CD4-positive, alpha-beta memory T cell (primary cell): ENCODE data around the gene NARS2. TPM values are rescaled to one million over a fixed set of nuclear protein-coding genes. Genes with fewer than 3 reads are reported as not detected.
"Not testable (repeated sequence)": the region's sequence is repeated elsewhere in the genome, so short reads cannot be mapped to it uniquely, and the experiment has no call there.

Source experiments
- CTCF ChIA-PET: fragments of 350-600 bp; sonication (Branson Sonifier 250); formaldehyde crosslinking; loops from one replicate; lab custom pipeline; 2021; ENCODE audit warnings: inconsistent platforms; ENCODE audit not compliant: partially characterized antibody; lab: Charles Lee
- POLR2A ChIA-PET: fragments of 350-600 bp; sonication (Branson Sonifier 250); formaldehyde crosslinking; loops from one replicate; lab custom pipeline; 2021; ENCODE audit not compliant: partially characterized antibody; lab: Charles Lee
- DNase-seq, 5 donors: peaks; one replicate each; pipeline versions ENCODE4 v3.0.0 to v3.0.0-alpha.2; 2020 to 2022; ENCODE audit warnings: mixed read lengths in 1 of 5
- H3K27ac ChIP-seq: one replicate; pipeline ENCODE4 v1.7.0; 2013; ENCODE audit warnings: low read depth, low read length
- H3K27me3 ChIP-seq: 2 replicates; pipeline ENCODE4 v1.7.0; 2013; ENCODE audit warnings: mild to moderate bottlenecking, low read length, moderate library complexity; ENCODE audit not compliant: insufficient read depth
- H3K36me3 ChIP-seq: 2 replicates; pipeline ENCODE4 v1.7.0; 2013; ENCODE audit warnings: mild to moderate bottlenecking, low read length, moderate library complexity; ENCODE audit not compliant: insufficient read depth
- H3K4me1 ChIP-seq: 2 replicates; pipeline ENCODE4 v1.7.0; 2013; ENCODE audit warnings: mild to moderate bottlenecking, low read length, moderate library complexity; ENCODE audit not compliant: insufficient read depth
- H3K4me3 ChIP-seq, 2 donors: one replicate each; pipeline ENCODE4 v1.7.0; 2013; ENCODE audit warnings: low read length in 2 of 2, mild to moderate bottlenecking in 1 of 2
- H3K9me3 ChIP-seq, 2 donors: one replicate each; pipeline ENCODE4 v1.7.0; 2013; ENCODE audit warnings: low read length in 2 of 2, control low read depth in 1 of 2; ENCODE audit not compliant: control insufficient read depth in 1 of 2
- H3K27ac Mint-ChIP-seq, 7 donors: one replicate each; pipeline ENCODE4 v1.8.0; 2020 to 2021; ENCODE audit warnings: mixed read lengths in 7 of 7, mild to moderate bottlenecking in 6 of 7, inconsistent platforms in 3 of 7, moderate library complexity in 3 of 7
- H3K27me3 Mint-ChIP-seq, 2 donors: one replicate each; pipeline ENCODE4 v1.8.0; 2020 to 2021; ENCODE audit warnings: mixed read lengths in 2 of 2
- H3K36me3 Mint-ChIP-seq, 2 donors: one replicate each; pipeline ENCODE4 v1.8.0; 2020 to 2021; ENCODE audit warnings: mixed read lengths in 2 of 2, inconsistent platforms in 1 of 2, mild to moderate bottlenecking in 1 of 2
- H3K4me1 Mint-ChIP-seq, 4 donors: one replicate each; pipeline ENCODE4 v1.8.0; 2020 to 2021; ENCODE audit warnings: mixed read lengths in 4 of 4, mild to moderate bottlenecking in 1 of 4
- H3K4me3 Mint-ChIP-seq, 8 donors: one replicate each; pipeline ENCODE4 v1.8.0; 2020 to 2021; ENCODE audit warnings: mixed read lengths in 8 of 8, mild to moderate bottlenecking in 7 of 8, moderate library complexity in 6 of 8, inconsistent platforms in 3 of 8
- H3K9me3 Mint-ChIP-seq, 8 donors: one replicate each; pipeline ENCODE4 v1.8.0; 2020 to 2021; ENCODE audit warnings: mixed read lengths in 8 of 8, mild to moderate bottlenecking in 5 of 8, inconsistent platforms in 3 of 8, moderate library complexity in 1 of 8
- intact Hi-C: fragments of 100-400 bp; cut with micrococcal nuclease; formaldehyde crosslinking; loops from one replicate; pipeline ENCODE4 v1.15.1; 2023
- polyA plus RNA-seq, 2 donors: library from polyadenylated mRNA; unstranded; fragments of 300-500 nt; fragmentation: Illumina TruSeq; gene quantifications; one replicate each; pipeline ENCODE4 v1.2.3, GENCODE V29; 2021
- total RNA-seq, 2 experiments: library from RNA; stranded (reverse); gene quantifications; one replicate each; pipeline ENCODE4 v1.2.3, GENCODE V29; 2021

Gene NARS2
- total and polyA plus RNA-seq, 4 experiments from 2014 or later: 14.3 to 18.4 (median 16.7) TPM

DNA sequence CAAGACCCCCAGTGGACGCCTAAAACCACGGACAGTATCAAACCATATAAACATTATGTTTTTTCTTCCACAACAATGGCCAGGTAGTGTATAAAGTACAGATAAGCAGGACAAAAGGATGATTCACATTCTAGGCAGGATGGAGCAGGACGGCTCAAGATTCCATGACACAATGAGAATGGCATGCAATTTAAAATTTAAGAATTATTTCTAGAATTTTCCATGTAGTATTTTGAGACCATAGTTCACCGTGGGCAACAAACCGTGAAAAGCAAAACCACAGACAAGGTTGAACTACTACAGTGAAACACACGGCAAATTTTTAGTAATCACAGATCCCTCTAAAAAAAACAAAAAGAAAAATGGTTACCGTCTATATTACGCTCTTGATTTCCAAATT is 7.5 kb downstream of the NARS2 start:
- H3K27ac ChIP-seq: no peak overlapping the region
- peaks cover 25 to 51% of the 10 kb centered on the region in 2 donors for H3K36me3 Mint-ChIP-seq

DNA sequence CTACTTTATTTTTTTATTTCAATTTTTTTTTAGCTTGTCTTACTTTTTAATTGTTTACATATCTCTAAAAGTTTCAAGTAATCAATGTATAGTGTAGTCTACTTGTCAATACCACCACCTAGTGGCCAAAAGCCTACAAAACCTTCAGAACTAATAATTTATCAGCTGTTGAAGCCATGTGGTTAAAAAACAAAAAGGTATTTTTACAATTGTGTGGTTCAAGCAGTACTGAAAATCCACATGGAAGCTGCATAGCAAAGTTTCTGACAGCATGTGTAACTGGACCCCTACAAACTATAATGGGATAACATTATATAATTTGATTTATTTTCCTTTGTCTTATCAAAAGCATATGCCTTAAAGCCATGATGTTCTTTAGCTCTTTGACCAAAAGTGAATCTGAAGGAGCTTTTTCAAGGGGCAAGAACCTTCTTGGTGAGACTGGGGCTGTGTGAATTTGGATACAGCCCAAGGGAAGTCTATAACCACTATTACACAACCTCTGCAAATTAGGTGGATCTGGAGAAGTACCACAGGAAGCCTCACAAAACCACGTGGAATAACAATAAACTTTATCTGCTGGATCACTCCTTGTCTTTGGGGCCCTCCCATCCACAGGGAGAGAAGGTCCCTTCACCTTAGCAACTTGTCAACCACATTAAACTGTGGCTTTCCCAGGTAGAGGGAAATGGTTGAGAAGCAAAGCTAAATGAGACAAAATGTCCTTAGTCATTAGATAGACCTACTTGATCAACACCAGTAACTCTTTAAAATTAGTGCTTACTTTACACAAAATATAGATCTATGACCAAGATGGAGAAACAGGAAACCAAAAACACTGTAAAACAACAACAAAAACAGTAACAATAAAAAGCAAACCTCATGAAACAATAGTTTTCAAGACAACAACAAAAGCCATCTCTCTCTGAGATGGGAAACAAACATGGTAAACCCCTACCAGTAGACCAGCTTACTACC is 9.9 kb downstream of the NARS2 start:
- CTCF ChIA-PET: interaction anchor here (0.5 to 4.5 kb wide), 45 partner anchors 9 to 595 kb away, joined by 3 to 121 read pairs (median 4); partner anchors contain the start of genes GAB2, INTS4, KCTD21 and NARS2
- no peaks in the 10 kb centered on the region for H3K9me3 Mint-ChIP-seq
- POLR2A ChIA-PET: interaction anchor here (0.7 to 3.5 kb wide), 7 partner anchors 10 to 745 kb away, joined by 3 to 33 read pairs (median 3); partner anchors contain the start of genes GAB2 and NARS2
- H3K4me3 Mint-ChIP-seq: peak overlapping the region in 1 of 8 donors; percentile 48
- peak overlapping the region in 5 of 7 donors; percentile 36 to 83 (median 74) for H3K27ac Mint-ChIP-seq
- H3K4me1 Mint-ChIP-seq: peaks cover 16 to 45% (median 27%) of the 10 kb centered on the region in 4 donors
- peak; percentile 59 to 68 (median 63) for DNase-seq
- no peaks in the 10 kb centered on the region for H3K27me3 Mint-ChIP-seq
- H3K36me3 Mint-ChIP-seq: peaks cover 27 to 46% of the 10 kb centered on the region in 2 donors
- H3K36me3 ChIP-seq: peaks cover 13% of the 10 kb centered on the region
- H3K4me1 ChIP-seq: peaks cover 32% of the 10 kb centered on the region
- no peak overlapping the region for H3K4me3 ChIP-seq
- H3K27ac ChIP-seq: no peak overlapping the region
- no peaks in the 10 kb centered on the region for H3K27me3 ChIP-seq
- intact Hi-C loops: loop anchor here (1.0 to 10.0 kb wide), 4 partner anchors 10 to 490 kb away; partner anchors contain the start of genes GAB2, NARS2 and NDUFC2
- H3K9me3 ChIP-seq: no peaks in the 10 kb centered on the region

More for the DNA sequence above, 7.5 kb downstream of the NARS2 start:
- H3K4me3 ChIP-seq: no peak overlapping the region
- H3K27me3 ChIP-seq: no peaks in the 10 kb centered on the region
- Mint-ChIP-seq H3K9me3 (no peaks in the 10 kb centered on the region), H3K4me3 (no peak overlapping the region), H3K4me1 (peaks cover 8 to 28% (median 16%) of the 10 kb centered on the region in 4 donors), H3K27me3 (no peaks in the 10 kb centered on the region), H3K27ac (peak overlapping the region in 3 of 7 donors; percentile 5 to 90 (median 41))
- ChIA-PET CTCF (interaction anchor here (1.9 to 4.5 kb wide), 4 partner anchors 148 to 522 kb away, joined by 6 to 121 read pairs (median 8); partner anchors contain the start of gene GAB2), POLR2A (no interaction called here)
- no peaks in the 10 kb centered on the region for H3K9me3 ChIP-seq
- H3K36me3 ChIP-seq: peaks cover 17% of the 10 kb centered on the region
- H3K4me1 ChIP-seq: peaks cover 10% of the 10 kb centered on the region
- no peak for DNase-seq
- intact Hi-C loops: loop anchor here (10.0 kb wide), 1 partner anchor 492 kb away; the partner anchor contains the start of gene NDUFC2

DNA sequence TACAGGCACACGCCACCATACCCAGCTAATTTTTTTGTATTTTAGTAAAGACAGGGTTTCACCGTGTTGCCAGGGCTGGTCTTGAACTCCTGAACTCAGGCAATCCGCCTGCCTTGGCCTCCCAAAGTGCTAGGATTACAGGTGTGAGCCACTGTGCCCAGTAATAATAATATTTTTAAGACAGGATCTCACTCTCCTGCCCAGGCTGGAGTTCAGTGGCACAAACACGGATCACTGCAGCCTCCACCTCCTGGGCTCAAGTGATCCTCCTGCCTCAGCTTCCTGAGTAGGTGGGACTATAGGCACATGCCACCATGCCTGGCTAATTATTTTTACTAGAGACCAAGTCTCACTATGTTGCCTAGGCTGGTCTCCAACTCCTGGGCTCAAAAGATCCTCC is 10.6 kb downstream of the NARS2 start:
- peaks cover 16 to 51% (median 30%) of the 10 kb centered on the region in 4 donors for H3K4me1 Mint-ChIP-seq

DNA sequence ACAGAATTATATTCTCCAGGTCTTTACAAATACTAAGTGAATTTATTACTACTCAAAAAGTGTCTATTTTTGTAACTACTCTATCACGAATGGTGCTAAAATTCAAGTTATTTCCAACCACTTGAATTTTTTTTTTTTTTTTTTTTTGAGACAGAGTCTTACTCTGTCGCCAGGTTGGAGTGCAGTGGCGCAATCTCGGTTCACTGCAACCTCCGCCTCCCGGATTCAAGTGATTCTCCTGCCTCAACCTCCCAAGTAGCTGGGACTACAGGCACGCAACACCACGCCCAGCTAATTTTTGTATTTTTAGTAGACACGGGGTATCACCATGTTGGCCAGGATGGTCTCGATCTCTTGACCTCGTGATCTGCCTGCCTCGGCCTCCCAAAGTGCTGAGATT is 11.6 kb downstream of the NARS2 start:
- H3K4me3 ChIP-seq, H3K36me3 ChIP-seq, H3K27ac ChIP-seq, POLR2A ChIA-PET, DNase-seq, H3K27me3 Mint-ChIP-seq, H3K4me3 Mint-ChIP-seq, H3K9me3 Mint-ChIP-seq, H3K9me3 ChIP-seq, H3K27me3 ChIP-seq, H3K27ac Mint-ChIP-seq: not testable (repeated sequence)
- Mint-ChIP-seq H3K4me1 (peaks cover 16 to 51% (median 30%) of the 10 kb centered on the region in 4 donors), H3K36me3 (peaks cover 37 to 50% of the 10 kb centered on the region in 2 donors)
- CTCF ChIA-PET: interaction anchor here (0.7 to 4.5 kb wide), 8 partner anchors 10 to 384 kb away, joined by 3 to 121 read pairs (median 6); partner anchors contain the start of gene GAB2
- intact Hi-C loops: loop anchor here (10.0 kb wide), 1 partner anchor 488 kb away; the partner anchor contains the start of gene NDUFC2
- H3K4me1 ChIP-seq: peaks cover 36% of the 10 kb centered on the region

More for the DNA sequence above, 10.6 kb downstream of the NARS2 start:
- peak overlapping the region in 5 of 7 donors; percentile 36 to 79 (median 66) for H3K27ac Mint-ChIP-seq
- peaks cover 33 to 51% of the 10 kb centered on the region in 2 donors for H3K36me3 Mint-ChIP-seq
- H3K4me3 Mint-ChIP-seq: peak overlapping the region in 1 of 8 donors; percentile 48
- H3K9me3 Mint-ChIP-seq, H3K27me3 ChIP-seq, H3K27ac ChIP-seq, H3K9me3 ChIP-seq, DNase-seq, H3K4me3 ChIP-seq, H3K27me3 Mint-ChIP-seq: not testable (repeated sequence)
- Histone ChIP-seq H3K4me1 (peaks cover 36% of the 10 kb centered on the region), H3K36me3 (peaks cover 13% of the 10 kb centered on the region)
- intact Hi-C loops: loop anchor here (1.0 to 10.0 kb wide), 4 partner anchors 10 to 489 kb away; partner anchors contain the start of genes GAB2, NARS2 and NDUFC2
- ChIA-PET CTCF (interaction anchor here (0.7 to 4.5 kb wide), 39 partner anchors 9 to 595 kb away, joined by 3 to 121 read pairs (median 4); partner anchors contain the start of genes GAB2, INTS4, KCTD21 and NARS2), POLR2A (interaction anchor here (0.7 to 3.5 kb wide), 6 partner anchors 11 to 744 kb away, joined by 3 to 33 read pairs (median 5); partner anchors contain the start of genes GAB2 and NARS2)

DNA sequence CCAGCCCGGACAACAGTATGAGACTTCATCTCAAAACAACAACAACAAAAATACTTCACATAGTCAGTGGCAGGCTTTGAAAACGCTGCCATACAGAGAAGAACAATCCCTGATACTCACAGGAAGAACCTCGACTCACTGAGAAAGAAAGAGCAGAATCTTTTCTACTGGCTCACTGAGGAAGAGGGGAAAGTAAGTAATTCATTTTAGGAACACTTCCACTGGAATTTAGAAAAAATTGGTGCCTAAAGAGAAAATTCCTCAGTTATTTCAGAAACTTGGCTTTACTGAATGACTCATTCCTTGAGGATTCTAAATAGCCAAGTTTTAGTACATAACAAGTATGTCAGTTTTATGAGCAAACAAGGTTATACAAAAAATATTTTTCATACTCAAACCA is 12.3 kb downstream of the NARS2 start:
- Mint-ChIP-seq H3K27me3 (no peaks in the 10 kb centered on the region), H3K4me3 (peak overlapping the region in 2 of 8 donors; percentile 47 to 54), H3K9me3 (no peaks in the 10 kb centered on the region), H3K27ac (peak overlapping the region in 6 of 7 donors; percentile 20 to 79 (median 58)), H3K36me3 (peaks cover 41 to 47% of the 10 kb centered on the region in 2 donors), H3K4me1 (peaks cover 16 to 51% (median 30%) of the 10 kb centered on the region in 4 donors)
- intact Hi-C loops: loop anchor here (10.0 kb wide), 1 partner anchor 488 kb away; the partner anchor contains the start of gene NDUFC2
- DNase-seq: no peak
- Histone ChIP-seq H3K27ac (no peak overlapping the region), H3K27me3 (no peaks in the 10 kb centered on the region), H3K36me3 (peaks cover 4% of the 10 kb centered on the region), H3K4me3 (no peak overlapping the region), H3K9me3 (no peaks in the 10 kb centered on the region), H3K4me1 (peaks cover 36% of the 10 kb centered on the region)
- CTCF ChIA-PET: no interaction called here
- POLR2A ChIA-PET: no interaction called here

DNA sequence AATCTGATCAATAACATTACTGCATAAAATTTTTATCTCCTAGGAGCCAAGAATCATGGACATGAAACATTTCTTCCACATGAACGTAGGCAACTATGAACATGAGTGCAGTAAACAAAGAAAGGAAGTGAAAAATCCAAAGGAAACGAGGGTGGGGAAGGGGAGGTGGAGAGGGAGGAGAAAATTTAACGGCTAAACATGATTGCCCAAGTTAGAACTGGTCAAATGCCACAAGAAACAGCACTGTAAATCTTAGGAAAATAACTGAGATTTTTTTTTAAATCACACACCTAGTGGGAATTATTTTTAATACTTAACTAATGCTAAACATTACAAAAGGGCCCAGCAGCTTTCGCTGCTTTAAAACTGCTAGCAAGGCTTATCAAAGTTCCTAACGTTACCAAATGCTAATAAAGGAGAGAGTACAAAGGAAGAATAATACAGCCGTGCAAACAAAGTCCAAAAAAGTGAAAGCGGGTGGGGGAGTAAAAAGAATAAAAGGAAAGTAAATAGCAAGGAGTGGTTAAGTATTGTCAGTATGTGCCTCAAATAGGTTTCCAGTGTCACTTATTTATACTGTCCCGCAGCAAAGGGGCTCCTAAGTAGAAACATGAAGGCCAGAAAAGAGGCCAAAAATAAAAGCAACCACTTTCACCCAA is 13.7 kb downstream of the NARS2 start:
- no peaks in the 10 kb centered on the region for H3K27me3 ChIP-seq
- peaks cover 48 to 51% of the 10 kb centered on the region in 2 donors for H3K36me3 Mint-ChIP-seq
- H3K27ac ChIP-seq: no peak overlapping the region
- H3K4me1 Mint-ChIP-seq: peaks cover 16 to 53% (median 39%) of the 10 kb centered on the region in 4 donors
- no peaks in the 10 kb centered on the region for H3K36me3 ChIP-seq
- intact Hi-C loops: loop anchor here (10.0 kb wide), 1 partner anchor 486 kb away; the partner anchor contains the start of gene NDUFC2
- POLR2A ChIA-PET: no interaction called here
- peak overlapping the region; percentile 13 to 73 (median 59) for H3K4me3 Mint-ChIP-seq
- peaks cover 38% of the 10 kb centered on the region for H3K4me1 ChIP-seq
- no peak for DNase-seq
- no peak overlapping the region for H3K4me3 ChIP-seq
- peak overlapping the region in 6 of 7 donors; percentile 56 to 89 (median 74) for H3K27ac Mint-ChIP-seq
- CTCF ChIA-PET: no interaction called here
- H3K9me3 ChIP-seq: no peaks in the 10 kb centered on the region
- no peaks in the 10 kb centered on the region for H3K9me3 Mint-ChIP-seq
- H3K27me3 Mint-ChIP-seq: no peaks in the 10 kb centered on the region
